SU-DHL-6 (cell line): Measurements from ENCODE around the gene AGAP1.

Experiments used
- H2AFZ ChIP-seq: fragments of 200-600 bp; sonication (generic); 2 replicates; pipeline ENCODE4 v1.6.1; 2014; ENCODE audit warnings: low read depth, mild to moderate bottlenecking, moderate library complexity, mixed read lengths, antibody characterized with exemption, low read length; ENCODE audit not compliant: severe bottlenecking
- H3F3A ChIP-seq: fragments of 200-600 bp; shearing (Covaris generic); 2 replicates; pipeline ENCODE4 v1.6.0; 2016; ENCODE audit warnings: antibody characterized with exemption, mild to moderate bottlenecking; ENCODE audit not compliant: insufficient read depth
- H3K27ac ChIP-seq: fragments of 200-600 bp; sonication (generic); 2 replicates; pipeline ENCODE4 v1.5.1; 2016; ENCODE audit warnings: low read depth, mild to moderate bottlenecking, low read length, moderate library complexity, mixed read lengths
- H3K27me3 ChIP-seq: fragments of 200-600 bp; sonication (generic), shearing (Covaris generic); 2 replicates; pipeline ENCODE4 v1.6.0; 2014; ENCODE audit warnings: mild to moderate bottlenecking, low read length
- H3K36me3 ChIP-seq: fragments of 200-600 bp; sonication (generic); 2 replicates; pipeline ENCODE4 v1.6.1; 2014; ENCODE audit warnings: mild to moderate bottlenecking, low read length, mixed read lengths
- H3K4me2 ChIP-seq: fragments of 300-600, 200-600 bp; shearing (Covaris generic), sonication (generic); 2 replicates; pipeline ENCODE4 v1.6.0; 2014; ENCODE audit warnings: low read length, low read depth, mild to moderate bottlenecking; ENCODE audit not compliant: poor library complexity, severe bottlenecking
- H3K4me3 ChIP-seq: fragments of 200-600 bp; sonication (generic); 2 replicates; pipeline ENCODE4 v1.5.1; 2014; ENCODE audit warnings: antibody characterized with exemption, low read length, mild to moderate bottlenecking, mixed read lengths; ENCODE audit not compliant: insufficient read depth, poor library complexity, severe bottlenecking
- H3K79me2 ChIP-seq: fragments of 200-600 bp; sonication (generic); 2 replicates; pipeline ENCODE4 v1.6.1; 2014; ENCODE audit warnings: mild to moderate bottlenecking, low read length, moderate library complexity; ENCODE audit not compliant: insufficient read depth
- H3K9ac ChIP-seq: fragments of 200-600 bp; sonication (generic); 2 replicates; pipeline ENCODE4 v1.7.0; 2014; ENCODE audit warnings: mild to moderate bottlenecking, low read length
- H3K9me2 ChIP-seq: fragments of 200-600 bp; sonication (generic); replicated peaks from 2 replicates; pipeline ENCODE4 v1.6.1; 2014; ENCODE audit warnings: low read length; ENCODE audit not compliant: insufficient read depth
- H3K9me3 ChIP-seq: fragments of 200-600 bp; sonication (generic); 2 replicates; pipeline ENCODE4 v1.6.1; 2014; ENCODE audit warnings: low read length, mixed read lengths; ENCODE audit not compliant: insufficient read depth
- H4K20me1 ChIP-seq: fragments of 200-600 bp; sonication (generic); 2 replicates; pipeline ENCODE4 v1.6.1; 2014; ENCODE audit warnings: low read depth, mild to moderate bottlenecking, antibody characterized with exemption, low read length, moderate library complexity, mixed read lengths
- EZH2phosphoT487 ChIP-seq: fragments of 200-600 bp; sonication (generic), shearing (Covaris generic); conservative IDR thresholded peaks from 2 replicates; pipeline ENCODE4 v1.6.1; 2018; ENCODE audit warnings: mild to moderate bottlenecking, antibody characterized with exemption, low read length, moderate library complexity, mixed read lengths
- TF ChIP-seq, protein P1 (sequence below): fragments of 200-600 bp; sonication (generic); IDR thresholded peaks from one replicate; pipeline ENCODE4 v1.5.1; 2017; ENCODE audit warnings: antibody characterized with exemption, mild to moderate bottlenecking, low read length, moderate library complexity; ENCODE audit not compliant: insufficient read depth, poor library complexity, severe bottlenecking

AGAP1 gene

DNA sequence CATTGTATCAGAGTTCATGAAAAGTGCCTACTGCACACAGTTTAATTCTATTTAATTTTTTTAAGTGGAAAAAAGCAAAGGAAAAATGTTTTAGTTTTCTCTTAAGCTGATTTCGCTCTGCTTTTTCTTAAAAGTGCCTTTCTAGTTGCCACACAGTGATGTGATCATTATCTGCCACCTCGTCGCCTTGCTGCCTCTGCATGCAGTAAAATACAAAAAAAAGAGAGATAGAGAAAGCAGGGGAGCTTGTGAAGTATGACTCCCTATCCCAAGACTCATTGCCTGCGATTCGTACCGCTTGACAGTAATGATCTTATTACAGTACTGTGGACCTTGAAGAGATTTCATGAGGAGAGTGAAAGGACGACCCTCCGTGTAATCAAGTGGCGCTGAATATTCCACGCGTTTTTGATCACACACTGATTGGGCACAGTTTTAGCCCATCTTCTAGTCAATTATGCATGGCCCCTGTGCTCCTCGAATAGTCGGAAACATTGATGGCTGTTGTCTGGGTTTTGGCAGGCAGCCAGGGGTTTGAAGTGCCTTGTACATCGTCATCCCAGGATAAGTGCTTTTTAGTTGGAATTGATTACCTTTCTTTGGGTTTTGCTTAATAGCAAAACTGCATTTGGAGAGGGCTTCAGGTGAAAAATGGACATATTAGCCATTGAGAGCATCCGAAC, 486.1 kb downstream of the AGAP1 start:
- no peak overlapping the region for H3K4me2 ChIP-seq
- no peak for TF ChIP-seq EZH2phosphoT487
- TF ChIP-seq, protein P1, sequence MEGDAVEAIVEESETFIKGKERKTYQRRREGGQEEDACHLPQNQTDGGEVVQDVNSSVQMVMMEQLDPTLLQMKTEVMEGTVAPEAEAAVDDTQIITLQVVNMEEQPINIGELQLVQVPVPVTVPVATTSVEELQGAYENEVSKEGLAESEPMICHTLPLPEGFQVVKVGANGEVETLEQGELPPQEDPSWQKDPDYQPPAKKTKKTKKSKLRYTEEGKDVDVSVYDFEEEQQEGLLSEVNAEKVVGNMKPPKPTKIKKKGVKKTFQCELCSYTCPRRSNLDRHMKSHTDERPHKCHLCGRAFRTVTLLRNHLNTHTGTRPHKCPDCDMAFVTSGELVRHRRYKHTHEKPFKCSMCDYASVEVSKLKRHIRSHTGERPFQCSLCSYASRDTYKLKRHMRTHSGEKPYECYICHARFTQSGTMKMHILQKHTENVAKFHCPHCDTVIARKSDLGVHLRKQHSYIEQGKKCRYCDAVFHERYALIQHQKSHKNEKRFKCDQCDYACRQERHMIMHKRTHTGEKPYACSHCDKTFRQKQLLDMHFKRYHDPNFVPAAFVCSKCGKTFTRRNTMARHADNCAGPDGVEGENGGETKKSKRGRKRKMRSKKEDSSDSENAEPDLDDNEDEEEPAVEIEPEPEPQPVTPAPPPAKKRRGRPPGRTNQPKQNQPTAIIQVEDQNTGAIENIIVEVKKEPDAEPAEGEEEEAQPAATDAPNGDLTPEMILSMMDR = no peak
- H3K4me3 ChIP-seq = no peak overlapping the region
- H3K27ac ChIP-seq = no peak overlapping the region
- no peaks in the 10 kb centered on the region for H3F3A ChIP-seq
- no peaks in the 10 kb centered on the region for H3K79me2 ChIP-seq
- H2AFZ ChIP-seq = no peak overlapping the region
- H3K27me3 ChIP-seq = no peaks in the 10 kb centered on the region
- no peaks in the 10 kb centered on the region for H3K36me3 ChIP-seq
- H3K9me3 ChIP-seq = no peaks in the 10 kb centered on the region
- H3K9ac ChIP-seq = no peak overlapping the region
- H3K9me2 ChIP-seq = no peaks in the 10 kb centered on the region
- H4K20me1 ChIP-seq = no peaks in the 10 kb centered on the region

DNA sequence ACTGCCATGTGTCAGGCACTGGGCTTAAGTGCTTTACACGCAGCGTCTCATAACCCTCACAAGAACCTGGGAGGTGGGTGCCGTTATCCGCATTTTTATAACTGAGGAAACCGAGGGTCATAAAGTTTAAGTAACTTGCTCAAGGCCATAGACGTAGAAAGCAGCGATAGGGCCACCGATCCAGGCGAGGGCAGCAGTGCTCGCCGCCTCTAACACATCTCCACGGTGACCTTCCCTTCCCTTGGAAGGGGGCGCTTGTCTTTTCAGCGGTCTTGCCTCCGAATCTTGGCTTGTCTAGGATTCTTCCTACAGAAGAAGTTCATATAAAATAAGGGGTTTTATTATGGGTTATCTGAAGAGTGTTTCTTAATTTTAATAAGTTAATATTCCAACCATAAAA, 487.8 kb downstream of the AGAP1 start:
- no peaks in the 10 kb centered on the region for H3K9me3 ChIP-seq
- no peak overlapping the region for H3K9ac ChIP-seq
- TF ChIP-seq, protein P1 = no peak
- no peak for TF ChIP-seq EZH2phosphoT487
- no peak overlapping the region for H3K4me3 ChIP-seq
- H3K27ac ChIP-seq = no peak overlapping the region
- no peaks in the 10 kb centered on the region for H3F3A ChIP-seq
- no peaks in the 10 kb centered on the region for H3K79me2 ChIP-seq
- no peaks in the 10 kb centered on the region for H3K36me3 ChIP-seq
- H2AFZ ChIP-seq = no peak overlapping the region
- H4K20me1 ChIP-seq = no peaks in the 10 kb centered on the region
- no peak overlapping the region for H3K4me2 ChIP-seq
- H3K27me3 ChIP-seq = no peaks in the 10 kb centered on the region
- H3K9me2 ChIP-seq = no peaks in the 10 kb centered on the region

DNA sequence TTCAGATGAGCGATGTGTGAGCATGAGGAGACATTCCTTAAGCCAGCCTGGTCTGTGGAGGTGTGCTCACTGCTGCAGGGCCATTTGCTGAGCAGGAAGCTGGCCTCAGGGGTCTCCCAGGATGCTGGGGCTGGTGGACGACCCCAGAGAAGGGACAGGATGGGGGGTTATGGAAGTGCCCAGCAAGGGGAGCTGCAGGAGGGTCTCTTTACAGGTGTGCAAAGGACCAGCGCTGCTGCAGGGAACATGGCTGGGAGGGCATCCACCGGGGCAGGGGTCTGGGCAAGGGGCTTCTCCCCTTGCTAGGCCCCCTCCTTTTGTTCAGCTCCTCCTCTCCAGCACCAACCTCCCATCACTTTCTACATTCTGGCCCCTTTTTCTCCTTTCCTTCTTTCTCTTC, 489.2 kb downstream of the AGAP1 start:
- Histone ChIP-seq H3K27me3 (no peaks in the 10 kb centered on the region), H2AFZ (no peak overlapping the region), H3K36me3 (no peaks in the 10 kb centered on the region)

More for the DNA sequence above, 489.2 kb downstream of the AGAP1 start:
- H3F3A ChIP-seq = no peaks in the 10 kb centered on the region
- H3K79me2 ChIP-seq = no peaks in the 10 kb centered on the region
- TF ChIP-seq, protein P1 = no peak
- no peak for TF ChIP-seq EZH2phosphoT487
- no peak overlapping the region for H3K4me2 ChIP-seq
- no peaks in the 10 kb centered on the region for H3K9me2 ChIP-seq
- no peak overlapping the region for H3K27ac ChIP-seq
- H3K9me3 ChIP-seq = no peaks in the 10 kb centered on the region
- no peak overlapping the region for H3K9ac ChIP-seq
- H3K4me3 ChIP-seq = no peak overlapping the region
- no peaks in the 10 kb centered on the region for H4K20me1 ChIP-seq
